Measurements from ENCODE around the gene MKS1.

- no peak for TF ChIP-seq CTCF (IDR thresholded peaks at IDR 0.05; ENCODE audit: low read depth, low read length)
- TF ChIP-seq EZH2phosphoT487 (IDR thresholded peaks at IDR 0.05; ENCODE audit: low read depth) = no peak
Measured at GRCh38 chr17:58245428-58246103, 26.5 kb upstream of the MKS1 start.
